ENCODE results near the gene OPALIN. TPM values are rescaled to one million over a fixed set of nuclear protein-coding genes. Genes with fewer than 3 reads are reported as not detected.

The OPALIN gene
- total RNA-seq, 1 donor from 2014 or later, result not detected

- no peak for DNase-seq (ENCODE audit: low read depth)
- H3K4me3 ChIP-seq (ENCODE audit: low read depth, low read length), result no peak overlapping the region
- TF ChIP-seq CTCF (conservative IDR thresholded peaks at IDR 0.05; ENCODE audit: low read depth, low read length), result no peak
These were observed 41.7 kb upstream of the OPALIN start for GRCh38 chr10:96400465-96400864.

- no peak for DNase-seq (ENCODE audit: low read depth)
- TF ChIP-seq CTCF (conservative IDR thresholded peaks at IDR 0.05; ENCODE audit: low read depth, low read length), result no peak
These were observed 39.1 kb upstream of the OPALIN start for GRCh38 chr10:96397902-96398301.

GRCh38 chr10:96395931-96396877 is 37.4 kb upstream of the OPALIN start:
- peak overlapping the region; percentile 33 for H3K4me3 ChIP-seq (ENCODE audit: low read depth, low read length)
- TF ChIP-seq CTCF (conservative IDR thresholded peaks at IDR 0.05; ENCODE audit: low read depth, low read length), result peak; percentile 91
- DNase-seq (ENCODE audit: low read depth), result no peak

More at GRCh38 chr10:96397902-96398301, 39.1 kb upstream of the OPALIN start:
- H3K4me3 ChIP-seq (ENCODE audit: low read depth, low read length), result no peak overlapping the region

GRCh38 chr10:96390460-96390864 is 31.7 kb upstream of the OPALIN start:
- TF ChIP-seq CTCF (conservative IDR thresholded peaks at IDR 0.05; ENCODE audit: low read depth, low read length), result no peak
- H3K4me3 ChIP-seq (ENCODE audit: low read depth, low read length), result no peak overlapping the region
- DNase-seq (ENCODE audit: low read depth), result no peak

GRCh38 chr10:96389785-96390184 is 31.0 kb upstream of the OPALIN start:
- no peak for DNase-seq (ENCODE audit: low read depth)
- TF ChIP-seq CTCF (conservative IDR thresholded peaks at IDR 0.05; ENCODE audit: low read depth, low read length), result no peak
- H3K4me3 ChIP-seq (ENCODE audit: low read depth, low read length), result no peak overlapping the region

- no peak overlapping the region for H3K4me3 ChIP-seq (ENCODE audit: low read depth, low read length)
- TF ChIP-seq CTCF (conservative IDR thresholded peaks at IDR 0.05; ENCODE audit: low read depth, low read length), result no peak
- DNase-seq (ENCODE audit: low read depth), result no peak
These were observed 28.8 kb upstream of the OPALIN start for GRCh38 chr10:96387601-96388000.
